Measurements from ENCODE around the gene HPD.

GRCh38 chr12:121819212-121819949 lies 39.3 kb downstream of the HPD start:
- TF ChIP-seq CTCF (IDR thresholded peaks at IDR 0.05) = no peak
- TF ChIP-seq EP300 (IDR thresholded peaks at IDR 0.05) = no peak
- TF ChIP-seq POLR2A (IDR thresholded peaks at IDR 0.05) = no peak
- no peak for TF ChIP-seq POLR2AphosphoS5 (IDR thresholded peaks at IDR 0.05)
